Tibial nerve (tissue), 4 donors: ENCODE results near the gene KLB. TPM values are rescaled to one million over a fixed set of nuclear protein-coding genes. Genes with fewer than 3 reads are reported as not detected.
A peak's percentile ranks its signal among the peaks of the same experiment; 100 is the strongest.
"Not testable (repeated sequence)": the region's sequence is repeated elsewhere in the genome, so short reads cannot be mapped to it uniquely, and the experiment has no call there.

Experiments
- DNase-seq, 2 donors: peaks; one replicate each; pipeline ENCODE4 v3.0.0-alpha.2; 2019; ENCODE audit warnings: low spot score in 2 of 2
- H3K27ac ChIP-seq, 4 donors: fragments of 200-600 bp; sonication (generic) in 3 of 4; one replicate each; pipeline ENCODE4 v1.5.1; 2017 to 2019; ENCODE audit warnings: mild to moderate bottlenecking in 1 of 4
- H3K27me3 ChIP-seq, 2 donors: fragments of 200-600 bp; sonication (generic) in 1 of 2; one replicate each; pipeline versions ENCODE4 v1.5.1 to v1.6.0; 2017 to 2019
- H3K36me3 ChIP-seq, 3 donors: fragments of 200-600 bp; sonication (generic); one replicate each; pipeline ENCODE4 v1.5.1; 2018 to 2019
- H3K4me1 ChIP-seq, 4 donors: fragments of 200-600 bp; sonication (generic) in 3 of 4; one replicate each; pipeline ENCODE4 v1.5.1; 2017 to 2019
- H3K4me3 ChIP-seq, 4 donors: fragments of 200-600 bp; sonication (generic) in 3 of 4; one replicate each; pipeline ENCODE4 v1.5.1; 2017 to 2019; ENCODE audit warnings: mild to moderate bottlenecking in 1 of 4, moderate library complexity in 1 of 4
- H3K9me3 ChIP-seq, 4 donors: fragments of 200-600 bp; sonication (generic) in 3 of 4; one replicate each; pipeline ENCODE4 v1.5.1; 2017 to 2019
- CTCF ChIP-seq, 5 experiments: fragments of 200-600 bp in 3 of 5; fragments of 450-650 bp in 2 of 5; sonication (generic) in 3 of 5; IDR thresholded peaks; one replicate each; pipeline ENCODE4 v1.5.1; 2016 to 2019; ENCODE audit warnings: antibody characterized with exemption in 5 of 5, mild to moderate bottlenecking in 3 of 5, moderate library complexity in 2 of 5
- EP300 ChIP-seq, 2 donors: sonication (generic); formaldehyde crosslinking; IDR thresholded peaks; one replicate each; pipeline ENCODE4 v1.6.1; 2017; ENCODE audit warnings: antibody characterized with exemption in 2 of 2, mild to moderate bottlenecking in 1 of 2
- POLR2A ChIP-seq, 2 donors: fragments of 450-650 bp; IDR thresholded peaks; one replicate each; pipeline ENCODE4 v1.6.1; 2017; ENCODE audit warnings: antibody characterized with exemption in 2 of 2, mild to moderate bottlenecking in 2 of 2, moderate library complexity in 2 of 2
- WGBS, 2 donors: methylation state at CpG; one replicate each; pipeline ENCODE4 v1.1.5; 2018; 5-methylcytosine and 5-hydroxymethylcytosine counted together
- total RNA-seq, 4 donors: library from RNA; depleted of rRNA; stranded (reverse); fragments of >200 nt; gene quantifications; one replicate each; pipeline ENCODE4 v1.1.0, GENCODE V29; 2016

The KLB gene
- total RNA-seq, 4 donors from 2014 or later: 1.6 to 10.2 (median 3.4) TPM

GRCh38 chr4:39407584-39407885 is 805 bp downstream of the KLB start:
- H3K4me3 ChIP-seq: no peak overlapping the region
- DNase-seq: no peak
- no peaks in the 10 kb centered on the region for H3K4me1 ChIP-seq
- H3K27ac ChIP-seq: no peak overlapping the region
- no peaks in the 10 kb centered on the region for H3K36me3 ChIP-seq
- 60 to 65% methylated on average over 1 of the region's 1 CpG for WGBS, 2 donors
- no peaks in the 10 kb centered on the region for H3K9me3 ChIP-seq
- no peaks in the 10 kb centered on the region for H3K27me3 ChIP-seq
- no peak for TF ChIP-seq CTCF (IDR thresholded peaks at IDR 0.05)
- no peak for TF ChIP-seq EP300 (IDR thresholded peaks at IDR 0.05)
- no peak for TF ChIP-seq POLR2A (IDR thresholded peaks at IDR 0.05)

- Histone ChIP-seq H3K4me3 (no peak overlapping the region), H3K36me3 (no peaks in the 10 kb centered on the region), H3K27me3 (no peaks in the 10 kb centered on the region), H3K27ac (no peak overlapping the region), H3K9me3 (no peaks in the 10 kb centered on the region), H3K4me1 (no peaks in the 10 kb centered on the region)
- no peak for TF ChIP-seq CTCF (IDR thresholded peaks at IDR 0.05)
- no peak for TF ChIP-seq EP300 (IDR thresholded peaks at IDR 0.05)
- TF ChIP-seq POLR2A (IDR thresholded peaks at IDR 0.05): no peak
- WGBS, 2 donors: 26 to 30% methylated on average over 5 of the region's 5 CpGs
- DNase-seq: no peak
Measured at GRCh38 chr4:39410415-39410814, 3.7 kb downstream of the KLB start.

GRCh38 chr4:39411561-39411960 is 4.8 kb downstream of the KLB start:
- H3K4me3 ChIP-seq: not testable (repeated sequence)

GRCh38 chr4:39415678-39416283 is 9.1 kb downstream of the KLB start:
- H3K27me3 ChIP-seq: no peaks in the 10 kb centered on the region
- no peaks in the 10 kb centered on the region for H3K4me1 ChIP-seq
- no peaks in the 10 kb centered on the region for H3K36me3 ChIP-seq
- H3K9me3 ChIP-seq: no peaks in the 10 kb centered on the region
- H3K27ac ChIP-seq: no peak overlapping the region
- 59 to 69% methylated on average over 2 of the region's 2 CpGs for WGBS, 2 donors
- TF ChIP-seq EP300 (IDR thresholded peaks at IDR 0.05) (peak in 1 of 2 donors; percentile 15), CTCF (IDR thresholded peaks at IDR 0.05) (no peak), POLR2A (IDR thresholded peaks at IDR 0.05) (no peak)
- DNase-seq: no peak
- no peak overlapping the region for H3K4me3 ChIP-seq

More at GRCh38 chr4:39411561-39411960, 4.8 kb downstream of the KLB start:
- not testable (repeated sequence) for H3K4me1 ChIP-seq, H3K27ac ChIP-seq, DNase-seq, H3K27me3 ChIP-seq, H3K9me3 ChIP-seq, H3K36me3 ChIP-seq
- 90 to 94% methylated on average over 8 of the region's 8 CpGs for WGBS, 2 donors

GRCh38 chr4:39422247-39422646 is 15.5 kb downstream of the KLB start:
- WGBS, 2 donors: 93 to 96% methylated on average over 3 of the region's 3 CpGs
- DNase-seq: no peak
- no peak overlapping the region for H3K27ac ChIP-seq
- H3K36me3 ChIP-seq: no peaks in the 10 kb centered on the region
- TF ChIP-seq CTCF (IDR thresholded peaks at IDR 0.05) (no peak), EP300 (IDR thresholded peaks at IDR 0.05) (no peak), POLR2A (IDR thresholded peaks at IDR 0.05) (no peak)
- no peaks in the 10 kb centered on the region for H3K27me3 ChIP-seq
- H3K4me1 ChIP-seq: no peaks in the 10 kb centered on the region
- no peak overlapping the region for H3K4me3 ChIP-seq
- no peaks in the 10 kb centered on the region for H3K9me3 ChIP-seq

GRCh38 chr4:39425297-39425696 is 18.6 kb downstream of the KLB start:
- not testable (repeated sequence) for H3K4me1 ChIP-seq, DNase-seq, H3K27ac ChIP-seq, H3K36me3 ChIP-seq, H3K27me3 ChIP-seq, H3K4me3 ChIP-seq, H3K9me3 ChIP-seq
- WGBS, 2 donors: 74 to 92% methylated on average over 1 of the region's 1 CpG
